ENCODE results near the gene STRN3.
"Not testable (repeated sequence)": the region's sequence is repeated elsewhere in the genome, so short reads cannot be mapped to it uniquely, and the experiment has no call there.

The STRN3 gene

GRCh38 chr14:30974628-30975027 is 51.6 kb downstream of the STRN3 start:
- no peak overlapping the region for H3K4me3 ChIP-seq (ENCODE audit: low read length)
- no peaks in the 10 kb centered on the region for H3K27me3 ChIP-seq (ENCODE audit: control insufficient read depth, insufficient read depth, low read length)
- H3K27ac ChIP-seq (ENCODE audit: low read length), result no peak overlapping the region
- H3K9me3 ChIP-seq (ENCODE audit: control insufficient read depth, low read depth, low read length), result no peaks in the 10 kb centered on the region
- no peak overlapping the region for H3K9ac ChIP-seq (ENCODE audit: low read length)
- no peaks in the 10 kb centered on the region for H3K36me3 ChIP-seq (ENCODE audit: control insufficient read depth, low read depth, low read length)
- peaks cover 10% of the 10 kb centered on the region for H3K4me1 ChIP-seq (ENCODE audit: control insufficient read depth, low read depth, low read length)

DNA sequence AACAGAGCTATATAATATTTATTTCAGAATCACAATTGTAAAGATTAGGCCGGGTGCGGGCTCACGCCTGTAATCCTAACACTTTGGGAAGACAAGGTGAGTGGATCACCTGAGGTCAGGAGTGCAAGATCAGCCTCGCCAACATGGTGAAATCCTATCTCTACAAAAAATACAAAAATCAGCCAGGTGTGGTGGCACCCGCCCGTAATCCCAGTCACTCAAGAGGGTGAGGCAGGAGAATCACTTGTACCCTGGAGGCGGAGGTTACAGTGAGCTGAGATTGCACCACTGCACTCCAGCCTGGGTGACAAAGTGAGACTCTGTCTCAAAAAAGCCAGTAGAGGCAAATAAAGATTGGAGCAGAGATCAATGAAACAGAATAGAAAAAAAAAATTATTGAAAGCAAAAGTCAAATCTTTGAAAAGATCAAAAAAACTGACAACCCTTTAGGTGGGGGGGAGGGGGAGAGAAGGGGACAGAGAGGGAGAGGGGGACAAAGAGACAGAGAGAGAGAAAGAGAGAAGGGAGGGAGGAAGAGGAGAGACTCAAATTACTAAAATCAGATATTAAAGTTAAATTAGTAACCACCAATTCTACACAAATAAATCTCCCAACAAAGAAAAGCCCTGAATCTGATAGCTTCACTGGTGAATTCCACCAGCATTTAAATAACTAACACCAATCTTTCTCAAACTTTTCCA is 53.1 kb downstream of the STRN3 start:
- Histone ChIP-seq H3K4me1 (ENCODE audit: control insufficient read depth, low read depth, low read length) (peaks cover 10% of the 10 kb centered on the region), H3K27ac (ENCODE audit: low read length) (no peak overlapping the region), H3K4me3 (ENCODE audit: low read length) (no peak overlapping the region), H3K27me3 (ENCODE audit: control insufficient read depth, insufficient read depth, low read length) (no peaks in the 10 kb centered on the region), H3K9ac (ENCODE audit: low read length) (no peak overlapping the region), H3K36me3 (ENCODE audit: control insufficient read depth, low read depth, low read length) (no peaks in the 10 kb centered on the region), H3K9me3 (ENCODE audit: control insufficient read depth, low read depth, low read length) (no peaks in the 10 kb centered on the region)

- H3K36me3 ChIP-seq (ENCODE audit: control insufficient read depth, low read depth, low read length); H3K9me3 ChIP-seq (ENCODE audit: control insufficient read depth, low read depth, low read length); H3K9ac ChIP-seq (ENCODE audit: low read length); H3K4me3 ChIP-seq (ENCODE audit: low read length); H3K27me3 ChIP-seq (ENCODE audit: control insufficient read depth, insufficient read depth, low read length); H3K27ac ChIP-seq (ENCODE audit: low read length): not testable (repeated sequence)
- peaks cover 15% of the 10 kb centered on the region for H3K4me1 ChIP-seq (ENCODE audit: control insufficient read depth, low read depth, low read length)
These were observed 54.0 kb downstream of the STRN3 start for GRCh38 chr14:30972036-30972732.

DNA sequence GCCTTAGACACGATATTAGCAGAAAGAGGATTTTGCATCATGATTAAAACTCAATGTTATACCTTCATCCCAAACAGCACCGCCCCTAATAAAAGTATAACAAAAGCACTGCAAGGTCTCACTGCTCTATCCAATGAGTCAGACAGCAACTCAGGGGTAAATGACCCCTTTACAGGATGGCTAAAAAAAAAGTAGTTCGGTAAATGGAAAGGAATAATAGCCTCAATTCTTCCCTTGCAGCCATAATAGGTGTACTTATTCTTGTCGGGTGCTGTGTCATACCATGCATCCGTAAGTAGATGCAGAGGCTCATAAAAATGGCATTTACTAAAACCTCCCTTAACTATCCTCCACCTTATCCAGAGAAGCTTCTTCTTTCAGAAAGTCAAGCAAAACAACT is 54.6 kb downstream of the STRN3 start:
- Histone ChIP-seq H3K4me1 (ENCODE audit: control insufficient read depth, low read depth, low read length) (peaks cover 17% of the 10 kb centered on the region), H3K27me3 (ENCODE audit: control insufficient read depth, insufficient read depth, low read length) (no peaks in the 10 kb centered on the region), H3K9me3 (ENCODE audit: control insufficient read depth, low read depth, low read length) (no peaks in the 10 kb centered on the region), H3K4me3 (ENCODE audit: low read length) (no peak overlapping the region), H3K9ac (ENCODE audit: low read length) (no peak overlapping the region), H3K27ac (ENCODE audit: low read length) (no peak overlapping the region), H3K36me3 (ENCODE audit: control insufficient read depth, low read depth, low read length) (no peaks in the 10 kb centered on the region)

DNA sequence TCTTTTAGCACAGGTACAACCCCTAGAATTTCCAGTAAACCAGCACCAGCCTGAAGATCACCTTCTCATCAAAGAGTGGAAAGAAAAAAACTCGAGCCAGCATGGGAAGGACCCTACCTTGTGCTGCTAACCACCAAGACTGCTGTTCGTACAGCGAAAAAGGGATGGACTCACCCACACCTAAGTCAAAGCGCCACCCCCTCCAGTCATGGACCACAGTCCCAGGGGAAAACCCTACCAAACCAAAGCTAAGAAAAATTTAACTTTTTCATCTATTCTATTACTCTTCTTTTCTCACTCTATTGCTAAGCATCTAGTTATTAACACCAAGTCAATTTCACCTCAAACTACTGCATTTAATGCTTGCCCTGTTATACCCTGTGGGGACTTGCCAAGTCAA is 56.4 kb downstream of the STRN3 start:
- H3K4me1 ChIP-seq (ENCODE audit: control insufficient read depth, low read depth, low read length), result peaks cover 19% of the 10 kb centered on the region
- not testable (repeated sequence) for H3K4me3 ChIP-seq (ENCODE audit: low read length); H3K9me3 ChIP-seq (ENCODE audit: control insufficient read depth, low read depth, low read length); H3K27ac ChIP-seq (ENCODE audit: low read length); H3K36me3 ChIP-seq (ENCODE audit: control insufficient read depth, low read depth, low read length); H3K27me3 ChIP-seq (ENCODE audit: control insufficient read depth, insufficient read depth, low read length); H3K9ac ChIP-seq (ENCODE audit: low read length)

DNA sequence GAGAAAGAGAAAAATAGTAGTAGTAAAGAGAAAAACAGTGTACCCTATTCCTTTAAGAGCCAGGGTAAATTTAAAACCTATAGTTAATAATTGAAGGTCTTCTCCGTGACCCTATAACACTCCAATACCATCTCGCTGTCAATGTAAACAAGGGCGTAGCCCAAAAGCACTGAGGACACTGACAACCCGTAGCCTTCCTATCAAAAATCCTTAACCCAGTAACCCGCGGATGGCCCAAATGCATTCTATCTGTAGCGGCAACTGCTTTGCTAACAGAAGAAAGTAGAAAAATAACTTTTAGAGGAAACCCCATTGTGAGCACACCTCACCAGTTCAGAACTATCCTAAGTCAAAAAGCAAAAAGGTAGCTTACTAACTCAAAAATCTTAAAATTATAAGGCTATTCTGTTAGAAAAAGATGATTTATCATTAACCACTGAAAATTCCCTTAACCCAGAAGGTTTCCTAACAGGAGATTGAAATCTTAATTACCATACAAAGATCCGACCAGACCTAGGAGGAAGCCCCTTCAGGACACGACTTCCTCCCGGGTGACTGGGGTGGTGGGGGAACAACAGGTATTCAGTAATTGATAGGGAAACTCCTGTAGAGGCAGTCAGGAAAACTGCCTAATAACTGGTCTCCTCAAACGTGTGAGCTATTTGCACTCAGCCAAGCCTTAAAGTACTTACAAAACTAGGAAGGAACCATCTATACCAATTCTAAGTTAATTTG is 58.6 kb downstream of the STRN3 start:
- H3K4me1 ChIP-seq (ENCODE audit: control insufficient read depth, low read depth, low read length), result peaks cover 19% of the 10 kb centered on the region
- H3K36me3 ChIP-seq (ENCODE audit: control insufficient read depth, low read depth, low read length); H3K27ac ChIP-seq (ENCODE audit: low read length); H3K4me3 ChIP-seq (ENCODE audit: low read length); H3K9me3 ChIP-seq (ENCODE audit: control insufficient read depth, low read depth, low read length); H3K27me3 ChIP-seq (ENCODE audit: control insufficient read depth, insufficient read depth, low read length); H3K9ac ChIP-seq (ENCODE audit: low read length): not testable (repeated sequence)

DNA sequence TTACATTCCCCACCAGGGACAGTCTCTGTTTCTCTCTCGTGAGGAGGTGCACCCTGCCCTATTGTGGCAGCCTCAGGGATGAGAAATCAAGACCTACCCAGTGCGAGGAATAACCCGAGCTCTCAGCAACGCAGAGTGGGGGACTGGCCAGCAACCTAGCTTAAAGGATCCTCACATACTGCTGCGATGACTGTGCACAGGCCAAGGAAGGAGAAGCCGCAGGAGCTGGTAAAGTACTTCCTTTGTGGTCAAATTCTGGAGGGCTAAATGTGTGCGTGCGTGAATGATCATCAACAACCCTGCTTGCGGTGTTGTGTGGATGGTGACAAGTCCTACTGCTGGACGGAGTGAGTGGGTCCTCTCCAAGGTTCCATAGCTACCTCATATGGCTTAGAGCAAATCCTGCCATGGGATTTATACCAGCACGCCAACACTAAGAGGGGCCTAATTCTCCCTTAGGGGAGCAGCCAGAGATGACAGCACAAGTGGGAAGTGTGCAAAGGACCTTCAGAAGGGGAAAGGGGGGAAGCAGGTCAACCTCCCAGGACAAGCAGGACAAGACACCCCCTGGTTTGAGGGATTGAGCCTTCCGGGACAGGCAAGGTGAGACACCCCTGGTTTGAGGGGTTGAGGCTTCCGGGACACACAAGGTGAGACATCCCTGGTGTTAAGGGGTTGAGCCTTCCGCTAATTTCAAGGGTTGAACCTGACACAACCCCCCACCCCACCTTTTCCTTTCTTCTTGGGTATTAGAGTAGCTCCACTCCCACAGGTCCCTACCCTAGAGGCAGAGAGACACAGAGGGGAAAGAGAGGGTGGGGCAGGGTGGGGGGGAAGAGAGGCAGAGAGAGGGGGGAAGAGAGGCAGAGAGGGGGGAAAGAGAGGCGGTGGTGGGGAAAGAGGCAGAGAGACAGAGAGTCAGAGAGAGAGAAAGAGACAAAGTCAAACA is 59.5 kb downstream of the STRN3 start:
- H3K4me1 ChIP-seq (ENCODE audit: control insufficient read depth, low read depth, low read length), result peaks cover 19% of the 10 kb centered on the region
- H3K27ac ChIP-seq (ENCODE audit: low read length), result no peak overlapping the region
- no peaks in the 10 kb centered on the region for H3K27me3 ChIP-seq (ENCODE audit: control insufficient read depth, insufficient read depth, low read length)
- H3K9ac ChIP-seq (ENCODE audit: low read length), result no peak overlapping the region
- no peaks in the 10 kb centered on the region for H3K36me3 ChIP-seq (ENCODE audit: control insufficient read depth, low read depth, low read length)
- H3K4me3 ChIP-seq (ENCODE audit: low read length), result no peak overlapping the region
- no peaks in the 10 kb centered on the region for H3K9me3 ChIP-seq (ENCODE audit: control insufficient read depth, low read depth, low read length)

- H3K9me3 ChIP-seq (ENCODE audit: control insufficient read depth, low read depth, low read length); H3K36me3 ChIP-seq (ENCODE audit: control insufficient read depth, low read depth, low read length); H3K4me3 ChIP-seq (ENCODE audit: low read length); H3K27me3 ChIP-seq (ENCODE audit: control insufficient read depth, insufficient read depth, low read length); H3K27ac ChIP-seq (ENCODE audit: low read length); H3K9ac ChIP-seq (ENCODE audit: low read length): not testable (repeated sequence)
- H3K4me1 ChIP-seq (ENCODE audit: control insufficient read depth, low read depth, low read length), result peaks cover 11% of the 10 kb centered on the region
These were observed 60.3 kb downstream of the STRN3 start for GRCh38 chr14:30965861-30966260.

GRCh38 chr14:30962537-30962936 is 63.6 kb downstream of the STRN3 start:
- not testable (repeated sequence) for H3K36me3 ChIP-seq (ENCODE audit: control insufficient read depth, low read depth, low read length); H3K4me3 ChIP-seq (ENCODE audit: low read length); H3K4me1 ChIP-seq (ENCODE audit: control insufficient read depth, low read depth, low read length); H3K9ac ChIP-seq (ENCODE audit: low read length); H3K9me3 ChIP-seq (ENCODE audit: control insufficient read depth, low read depth, low read length); H3K27ac ChIP-seq (ENCODE audit: low read length); H3K27me3 ChIP-seq (ENCODE audit: control insufficient read depth, insufficient read depth, low read length)

GRCh38 chr14:30961330-30961729 is 64.8 kb downstream of the STRN3 start:
- Histone ChIP-seq H3K27me3 (ENCODE audit: control insufficient read depth, insufficient read depth, low read length) (no peaks in the 10 kb centered on the region), H3K9ac (ENCODE audit: low read length) (no peak overlapping the region), H3K4me3 (ENCODE audit: low read length) (no peak overlapping the region), H3K27ac (ENCODE audit: low read length) (no peak overlapping the region), H3K4me1 (ENCODE audit: control insufficient read depth, low read depth, low read length) (peaks cover 2% of the 10 kb centered on the region), H3K36me3 (ENCODE audit: control insufficient read depth, low read depth, low read length) (no peaks in the 10 kb centered on the region), H3K9me3 (ENCODE audit: control insufficient read depth, low read depth, low read length) (no peaks in the 10 kb centered on the region)

- Histone ChIP-seq H3K36me3 (ENCODE audit: control insufficient read depth, low read depth, low read length) (peaks cover 8% of the 10 kb centered on the region), H3K9ac (ENCODE audit: low read length) (no peak overlapping the region), H3K27ac (ENCODE audit: low read length) (no peak overlapping the region), H3K4me1 (ENCODE audit: control insufficient read depth, low read depth, low read length) (peaks cover 2% of the 10 kb centered on the region), H3K4me3 (ENCODE audit: low read length) (no peak overlapping the region), H3K27me3 (ENCODE audit: control insufficient read depth, insufficient read depth, low read length) (no peaks in the 10 kb centered on the region), H3K9me3 (ENCODE audit: control insufficient read depth, low read depth, low read length) (no peaks in the 10 kb centered on the region)
These were observed 66.0 kb downstream of the STRN3 start for GRCh38 chr14:30960216-30960615.

Data from iPS-18a (cell line).